Right lobe of liver (tissue), 6 donors: ENCODE results near the gene DAAM1. TPM values are rescaled to one million over a fixed set of nuclear protein-coding genes. Genes with fewer than 3 reads are reported as not detected.

ENCODE experiments used
- ATAC-seq, 4 donors: fragments of 200-7000 bp; cut with Tn5 transposase; one replicate each; pipeline ENCODE4 v1.9.1; 2020; ENCODE audit warnings: mild to moderate bottlenecking in 4 of 4, moderate library complexity in 4 of 4
- DNase-seq, 3 donors: peaks; one replicate each; pipeline ENCODE4 v3.0.0-alpha.2; 2020
- H3K27ac ChIP-seq, 3 donors: fragments of 200-600 bp; one replicate each; pipeline ENCODE4 v1.8.0; 2022
- H3K27me3 ChIP-seq, 2 donors: fragments of 200-600 bp; one replicate each; pipeline ENCODE4 v1.8.0; 2022
- H3K36me3 ChIP-seq, 4 donors: fragments of 200-600 bp; sonication (generic) in 1 of 4; one replicate each; pipeline versions ENCODE4 v1.5.1 to v1.8.0; 2017 to 2022; ENCODE audit warnings: control low read depth in 1 of 4
- H3K4me1 ChIP-seq, 4 donors: fragments of 200-600 bp; sonication (generic) in 1 of 4; one replicate each; pipeline versions ENCODE4 v1.5.1 to v1.8.0; 2017 to 2022; ENCODE audit warnings: control low read depth in 1 of 4
- H3K4me3 ChIP-seq, 3 donors: fragments of 200-600 bp; one replicate each; pipeline ENCODE4 v1.8.0; 2022
- H3K9me3 ChIP-seq, 4 donors: fragments of 200-600 bp; sonication (generic) in 1 of 4; one replicate each; pipeline versions ENCODE4 v1.5.1 to v1.8.0; 2017 to 2022; ENCODE audit warnings: control low read depth in 1 of 4
- POLR2A ChIP-seq: fragments of 450-650 bp; IDR thresholded peaks from one replicate; pipeline ENCODE4 v1.6.1; 2017; ENCODE audit warnings: antibody characterized with exemption, mild to moderate bottlenecking
- WGBS: methylation state at CpG from one replicate; pipeline ENCODE4 v1.1.6; 2018; ENCODE audit warnings: low coverage, low lambda C conversion rate; ENCODE audit not compliant: insufficient coverage; ENCODE audit errors: missing lambda C conversion rate; 5-methylcytosine and 5-hydroxymethylcytosine counted together
- intact Hi-C, 2 donors: fragments of 100-400 bp; cut with DNase I; formaldehyde crosslinking; loops; one replicate each; pipeline versions ENCODE4 v1.11.2 to v1.14.1; 2022
- long read RNA-seq: library from polyadenylated mRNA; unstranded; transcript quantifications from one replicate; pipeline ENCODE4 v2.0.0, GENCODE V29; 2019
- total RNA-seq, 6 experiments: library from RNA; depleted of rRNA in 2 of 6; stranded (reverse); fragments of >200 nt in 2 of 6; fragmentation: NEBNext Ultra II Directional in 3 of 6; extraction: Animal tissue kit (Norgen Biotek cat#: 25700) in 3 of 6; gene quantifications; one replicate each; pipeline versions ENCODE4 v1.1.0 to v1.2.4, GENCODE V29; 2016 to 2023
- TF ChIP-seq, protein P1 (sequence below), 4 donors: fragments of 200-600 bp in 3 of 4; fragments of 450-650 bp in 1 of 4; IDR thresholded peaks; one replicate each; pipeline versions ENCODE4 v1.5.1 to v1.8.0; 2016 to 2022; ENCODE audit warnings: antibody characterized with exemption in 4 of 4, mild to moderate bottlenecking in 2 of 4
- donor health status: DM: no; HTN: yes; CAD: no.
- donor health status: DM: no; HTN: no; CAD: no.
- donor health status: DM: no; HTN: no; CAD: no.
- donor health status: DM: no; HTN: yes; CAD: no.
- donor health status: DM: no; HTN: yes; CAD: no.

DAAM1 gene
- 10 to 100 TPM; 17.2 to 43.6 (median 25.3) TPM for total RNA-seq
- long read RNA-seq, partial matches to known transcripts, result 2 of 5 reads
- long read RNA-seq, other reads (novel, unspliced or antisense), result 2 of 5 reads

- peak; percentile 98 to 99 (median 98) for DNase-seq
- intact Hi-C loops, result no loop called here
- 0% methylated on average over 27 of the region's 44 CpGs for WGBS
These were observed at the start of gene DAAM1 for GRCh38 chr14:59188461-59189090. Gene DAAM1, plus strand, starts transcription at chr14:59188667. Its CDS starts 74,811 bp downstream, at chr14:59263478.

GRCh38 chr14:59139324-59139723, 49.1 kb upstream of the DAAM1 start:
- intact Hi-C loops, result no loop called here
- DNase-seq (no peak), ATAC-seq (no peak)
- Histone ChIP-seq H3K4me3 (no peak overlapping the region), H3K4me1 (peaks cover 0 to 8% (median 0%) of the 10 kb centered on the region in 4 donors), H3K27me3 (no peaks in the 10 kb centered on the region), H3K9me3 (no peaks in the 10 kb centered on the region), H3K36me3 (no peaks in the 10 kb centered on the region), H3K27ac (no peak overlapping the region)
- 100% methylated on average over 3 of the region's 5 CpGs for WGBS
- no peak for TF ChIP-seq POLR2A
- TF ChIP-seq, protein P1, sequence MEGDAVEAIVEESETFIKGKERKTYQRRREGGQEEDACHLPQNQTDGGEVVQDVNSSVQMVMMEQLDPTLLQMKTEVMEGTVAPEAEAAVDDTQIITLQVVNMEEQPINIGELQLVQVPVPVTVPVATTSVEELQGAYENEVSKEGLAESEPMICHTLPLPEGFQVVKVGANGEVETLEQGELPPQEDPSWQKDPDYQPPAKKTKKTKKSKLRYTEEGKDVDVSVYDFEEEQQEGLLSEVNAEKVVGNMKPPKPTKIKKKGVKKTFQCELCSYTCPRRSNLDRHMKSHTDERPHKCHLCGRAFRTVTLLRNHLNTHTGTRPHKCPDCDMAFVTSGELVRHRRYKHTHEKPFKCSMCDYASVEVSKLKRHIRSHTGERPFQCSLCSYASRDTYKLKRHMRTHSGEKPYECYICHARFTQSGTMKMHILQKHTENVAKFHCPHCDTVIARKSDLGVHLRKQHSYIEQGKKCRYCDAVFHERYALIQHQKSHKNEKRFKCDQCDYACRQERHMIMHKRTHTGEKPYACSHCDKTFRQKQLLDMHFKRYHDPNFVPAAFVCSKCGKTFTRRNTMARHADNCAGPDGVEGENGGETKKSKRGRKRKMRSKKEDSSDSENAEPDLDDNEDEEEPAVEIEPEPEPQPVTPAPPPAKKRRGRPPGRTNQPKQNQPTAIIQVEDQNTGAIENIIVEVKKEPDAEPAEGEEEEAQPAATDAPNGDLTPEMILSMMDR (IDR thresholded peaks at IDR 0.05), result no peak

More at GRCh38 chr14:59188461-59189090, at the start of gene DAAM1:
- TF ChIP-seq POLR2A, result peak; percentile 97
- TF ChIP-seq, protein P1 (IDR thresholded peaks at IDR 0.05), result no peak
- Histone ChIP-seq H3K4me1 (peaks cover 0 to 20% (median 0%) of the 10 kb centered on the region in 4 donors), H3K36me3 (no peaks in the 10 kb centered on the region), H3K27me3 (no peaks in the 10 kb centered on the region), H3K27ac (peak within 1 kb of the TSS; percentile 87 to 94 (median 93)), H3K4me3 (peak within 1 kb of the TSS; percentile 75 to 91 (median 85)), H3K9me3 (no peaks in the 10 kb centered on the region)
- ATAC-seq, result peak; percentile 94 to 98 (median 96)

GRCh38 chr14:59140106-59140843, 48.2 kb upstream of the DAAM1 start:
- WGBS, result 34% methylated on average over 7 of the region's 7 CpGs
- no peak for ATAC-seq
- TF ChIP-seq POLR2A, result no peak
- TF ChIP-seq, protein P1 (IDR thresholded peaks at IDR 0.05), result no peak
- no peaks in the 10 kb centered on the region for H3K36me3 ChIP-seq
- H3K4me3 ChIP-seq, result no peak overlapping the region
- H3K27me3 ChIP-seq, result no peaks in the 10 kb centered on the region
- DNase-seq, result no peak
- no peaks in the 10 kb centered on the region for H3K9me3 ChIP-seq
- intact Hi-C loops, result no loop called here
- H3K4me1 ChIP-seq, result peaks cover 0 to 8% (median 0%) of the 10 kb centered on the region in 4 donors
- no peak overlapping the region for H3K27ac ChIP-seq

DNA sequence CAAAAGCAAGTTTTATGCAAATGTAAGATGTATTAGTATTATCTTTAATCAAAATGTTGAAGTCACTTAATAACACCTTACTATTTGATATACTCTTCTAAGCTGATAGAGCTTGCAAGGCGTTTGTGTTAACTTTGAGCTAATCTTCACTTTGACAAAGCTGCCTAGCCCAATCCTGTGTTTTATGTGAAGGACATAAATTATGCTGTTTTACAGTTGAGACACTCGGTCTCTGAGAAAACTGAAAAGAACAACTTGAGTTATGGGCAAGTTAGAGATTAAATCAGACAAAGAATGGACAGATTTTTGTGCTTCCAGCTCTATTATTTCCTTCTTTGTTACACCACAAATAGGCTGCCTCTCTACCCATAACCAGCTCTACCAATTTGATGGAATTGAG, 42.0 kb upstream of the DAAM1 start:
- Histone ChIP-seq H3K9me3 (no peaks in the 10 kb centered on the region), H3K27ac (no peak overlapping the region), H3K4me1 (no peaks in the 10 kb centered on the region), H3K36me3 (no peaks in the 10 kb centered on the region), H3K4me3 (no peak overlapping the region), H3K27me3 (no peaks in the 10 kb centered on the region)
- no peak for DNase-seq
- ATAC-seq, result no peak
- no peak for TF ChIP-seq POLR2A
- TF ChIP-seq, protein P1 (IDR thresholded peaks at IDR 0.05), result no peak
- intact Hi-C loops, result no loop called here
- 76% methylated on average over 2 of the region's 2 CpGs for WGBS
